ENCODE results near the gene RBMS1.

Gene RBMS1

GRCh38 chr2:160345071-160345764, 148.4 kb downstream of the RBMS1 start:
- Histone ChIP-seq H3K27ac (replicated peaks) (no peak overlapping the region), H3K27me3 (ENCODE audit: insufficient read depth, poor library complexity, severe bottlenecking) (no peaks in the 10 kb centered on the region), H3K4me3 (replicated peaks; ENCODE audit: insufficient read depth, low read length) (no peak overlapping the region)
- no peak for TF ChIP-seq GABPA (IDR thresholded peaks at IDR 0.05; ENCODE audit: low read depth)
- no peak for TF ChIP-seq CTCF (IDR thresholded peaks at IDR 0.05; ENCODE audit: insufficient read depth, low read length)
- no peak for TF ChIP-seq SPI1 (IDR thresholded peaks at IDR 0.05; ENCODE audit: borderline replicate concordance, low read depth)
- no peak for TF ChIP-seq POLR2AphosphoS5 (IDR thresholded peaks at IDR 0.05; ENCODE audit: low read depth)
- TF ChIP-seq REST (IDR thresholded peaks at IDR 0.05; ENCODE audit: insufficient replicate concordance, low read depth) = no peak
- DNase-seq (ENCODE audit: low read depth in 1 of 2, low spot score in 1 of 2) = no peak

- H3K4me3 ChIP-seq (replicated peaks; ENCODE audit: insufficient read depth, low read length) = no peak overlapping the region
- TF ChIP-seq POLR2AphosphoS5 (IDR thresholded peaks at IDR 0.05; ENCODE audit: low read depth) (no peak), REST (IDR thresholded peaks at IDR 0.05; ENCODE audit: insufficient replicate concordance, low read depth) (no peak), CTCF (IDR thresholded peaks at IDR 0.05; ENCODE audit: insufficient read depth, low read length) (no peak), SPI1 (IDR thresholded peaks at IDR 0.05; ENCODE audit: borderline replicate concordance, low read depth) (no peak), GABPA (IDR thresholded peaks at IDR 0.05; ENCODE audit: low read depth) (no peak)
- no peak for DNase-seq (ENCODE audit: low read depth in 1 of 2, low spot score in 1 of 2)
- H3K27me3 ChIP-seq (ENCODE audit: insufficient read depth, poor library complexity, severe bottlenecking) = no peaks in the 10 kb centered on the region
- H3K27ac ChIP-seq (replicated peaks) = no peak overlapping the region
These were observed 150.2 kb downstream of the RBMS1 start for GRCh38 chr2:160343404-160343803.

- H3K27me3 ChIP-seq (ENCODE audit: insufficient read depth, poor library complexity, severe bottlenecking) = no peaks in the 10 kb centered on the region
- TF ChIP-seq POLR2AphosphoS5 (IDR thresholded peaks at IDR 0.05; ENCODE audit: low read depth) (no peak), SPI1 (IDR thresholded peaks at IDR 0.05; ENCODE audit: borderline replicate concordance, low read depth) (no peak), REST (IDR thresholded peaks at IDR 0.05; ENCODE audit: insufficient replicate concordance, low read depth) (no peak), GABPA (IDR thresholded peaks at IDR 0.05; ENCODE audit: low read depth) (no peak), CTCF (IDR thresholded peaks at IDR 0.05; ENCODE audit: insufficient read depth, low read length) (no peak)
- no peak overlapping the region for H3K4me3 ChIP-seq (replicated peaks; ENCODE audit: insufficient read depth, low read length)
- DNase-seq (ENCODE audit: low read depth in 1 of 2, low spot score in 1 of 2) = no peak
- no peak overlapping the region for H3K27ac ChIP-seq (replicated peaks)
These were observed 153.9 kb downstream of the RBMS1 start for GRCh38 chr2:160339726-160340125.

Measured in HL-60 (cell line).